GM12864 (cell line): ENCODE data around the gene MORF4L1.

Experiments
- DNase-seq: peaks from one replicate; pipeline ENCODE4 v3.0.0-alpha.2; 2011; ENCODE audit warnings: low read depth
- H3K4me3 ChIP-seq: 2 replicates; pipeline ENCODE4 v1.5.1; 2011; ENCODE audit warnings: mild to moderate bottlenecking, low read depth, low read length, control low read depth
- CTCF ChIP-seq: IDR thresholded peaks from 2 replicates; pipeline ENCODE4 v1.5.1; 2011; ENCODE audit warnings: low read depth, mild to moderate bottlenecking, moderate library complexity, low read length, control low read depth, inconsistent platforms; ENCODE audit errors: missing control alignments

MORF4L1 gene

DNA sequence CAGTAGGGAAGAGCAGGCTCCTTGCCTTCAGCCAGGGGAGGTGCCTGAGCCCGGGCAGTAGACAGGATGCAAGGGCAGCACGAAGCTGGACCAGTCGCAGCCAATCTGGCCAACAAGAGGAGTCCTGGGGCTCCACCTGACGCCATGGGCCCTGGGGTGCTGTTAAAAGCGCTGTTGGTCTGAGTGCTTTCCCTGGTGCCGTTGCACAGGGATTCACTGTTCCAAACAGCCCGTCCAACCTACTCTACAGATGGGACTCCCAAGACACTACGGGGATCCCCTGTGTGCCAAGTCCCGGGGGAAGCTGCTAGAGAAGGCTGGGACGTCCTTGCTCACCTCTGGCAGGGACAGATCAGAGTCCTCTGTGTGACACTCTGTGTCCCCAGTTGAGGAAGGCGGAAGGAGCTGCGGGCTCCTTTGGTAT lies 71.5 kb downstream of the MORF4L1 start:
- H3K4me3 ChIP-seq: peak overlapping the region; percentile 93
- no peak for DNase-seq
- TF ChIP-seq CTCF: no peak

GRCh38 chr15:78944669-78945407 lies 72.1 kb downstream of the MORF4L1 start, which contains the start of gene CTSH:
Gene CTSH (minus strand): TSS chr15:78945046. CDS start chr15:78944981, 65 bp downstream.
- peak; percentile 54 for DNase-seq
- no peak for TF ChIP-seq CTCF
- H3K4me3 ChIP-seq: peak within 1 kb of the TSS; percentile 93

DNA sequence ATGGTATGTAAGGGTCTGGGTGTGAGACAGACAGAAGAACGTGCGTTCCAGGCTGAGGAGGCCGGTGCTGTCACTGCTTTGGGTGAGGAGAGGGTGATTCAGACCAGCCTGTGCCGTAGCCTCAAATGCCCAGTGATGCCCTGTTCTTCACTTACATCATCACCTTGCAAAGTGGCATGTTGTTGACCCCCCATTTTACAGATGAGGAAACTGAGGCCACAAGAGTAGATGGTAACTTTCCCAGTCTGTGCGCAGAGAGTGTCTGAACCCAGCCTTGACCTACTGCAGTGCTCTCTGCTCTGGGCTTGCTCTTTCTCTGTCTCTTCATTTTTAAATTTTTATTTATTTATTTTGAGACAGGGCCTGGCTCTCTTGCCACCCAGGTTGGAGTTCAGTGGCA lies 73.8 kb downstream of the MORF4L1 start:
- TF ChIP-seq CTCF: no peak
- DNase-seq: no peak
- H3K4me3 ChIP-seq: no peak overlapping the region

GRCh38 chr15:78947506-78947905 lies 74.8 kb downstream of the MORF4L1 start:
- H3K4me3 ChIP-seq: no peak overlapping the region
- no peak for DNase-seq
- no peak for TF ChIP-seq CTCF
